Transverse colon (tissue), 4 donors: ENCODE measurements around the gene OLFM1. TPM values are rescaled to one million over a fixed set of nuclear protein-coding genes. Genes with fewer than 3 reads are reported as not detected.

Source experiments
- DNase-seq: peaks from one replicate; pipeline ENCODE4 v3.0.0-alpha.2; 2019
- H3K27ac ChIP-seq, 4 donors: fragments of 200-600 bp; sonication (generic); 2 replicates each; pipeline ENCODE4 v1.5.1; 2016 to 2018; ENCODE audit warnings: inconsistent platforms in 4 of 4
- H3K27me3 ChIP-seq: fragments of 200-600 bp; sonication (generic); 2 replicates; pipeline ENCODE4 v1.5.1; 2017; ENCODE audit warnings: inconsistent platforms
- H3K36me3 ChIP-seq, 4 donors: fragments of 200-600 bp; sonication (generic); 2 replicates each; pipeline ENCODE4 v1.5.1; 2017 to 2019; ENCODE audit warnings: inconsistent platforms in 4 of 4
- H3K4me1 ChIP-seq, 4 donors: fragments of 200-600 bp; sonication (generic); 2 replicates each; pipeline ENCODE4 v1.5.1; 2017 to 2020; ENCODE audit warnings: inconsistent platforms in 4 of 4
- H3K4me3 ChIP-seq, 4 donors: fragments of 200-600 bp; sonication (generic); 1 replicate in 1 of 4; 2 replicates in 3 of 4; pipeline versions ENCODE4 v1.5.1 to v1.6.1; 2017 to 2019; ENCODE audit warnings: inconsistent platforms in 4 of 4
- H3K9me3 ChIP-seq, 2 donors: fragments of 200-600 bp; sonication (generic); 2 replicates each; pipeline ENCODE4 v1.5.1; 2017 to 2019; ENCODE audit warnings: inconsistent platforms in 2 of 2
- CTCF ChIP-seq, 5 experiments: fragments of 200-600 bp in 3 of 5; fragments of 450-650 bp in 2 of 5; sonication (generic) in 3 of 5; IDR thresholded peaks; 1 replicate in 2 of 5; 2 replicates in 3 of 5; pipeline ENCODE4 v1.5.1; 2016 to 2017; ENCODE audit warnings: antibody characterized with exemption in 5 of 5, inconsistent platforms in 3 of 5, mild to moderate bottlenecking in 2 of 5, moderate library complexity in 1 of 5
- EP300 ChIP-seq: sonication (generic); formaldehyde crosslinking; IDR thresholded peaks from one replicate; pipeline ENCODE4 v1.6.1; 2017; ENCODE audit warnings: antibody characterized with exemption, low read depth
- POLR2A ChIP-seq: fragments of 450-650 bp; IDR thresholded peaks from one replicate; pipeline ENCODE4 v1.6.1; 2016; ENCODE audit warnings: antibody characterized with exemption, mild to moderate bottlenecking, moderate library complexity
- POLR2AphosphoS5 ChIP-seq, 3 donors: sonication (generic); formaldehyde crosslinking; IDR thresholded peaks; one replicate each; pipeline ENCODE4 v1.6.1; 2016; ENCODE audit warnings: antibody characterized with exemption in 3 of 3
- WGBS, 2 donors: methylation state at CpG; one replicate each; pipeline ENCODE4 v1.1.5; 2018; ENCODE audit warnings: low coverage in 1 of 2; 5-methylcytosine and 5-hydroxymethylcytosine counted together
- in situ Hi-C, 4 donors: fragments of 200-750 bp; cut with MboI; loops; one replicate each; pipeline versions ENCODE4 v1.15.0 to v1.15.1; 2017; ENCODE audit warnings: low sequenced_read_pairs in 3 of 4, low pct_ligation_motif_present in 1 of 4, low pct_unique_long_range_greater_than_20kb in 1 of 4
- intact Hi-C: fragments of 100-400 bp; cut with DNase I; formaldehyde crosslinking; loops from one replicate; pipeline ENCODE4 v1.15.1; 2023; ENCODE audit warnings: low total_unique reads
- total RNA-seq, 4 donors: library from RNA; depleted of rRNA; stranded (reverse); fragments of >200 nt; gene quantifications; one replicate each; pipeline ENCODE4 v1.1.0, GENCODE V29; 2016

OLFM1 gene
- total RNA-seq, 4 donors from 2014 or later = 3.7 to 7.8 (median 4.0) TPM; not detected in 1

GRCh38 chr9:135039916-135040645, 47.4 kb upstream of the OLFM1 start:
- intact Hi-C loops = loop anchor here (10.0 kb wide), 1 partner anchor 515 kb away; no protein-coding TSS in a partner anchor
- Histone ChIP-seq H3K27me3 (peaks cover 5% of the 10 kb centered on the region), H3K27ac (no peak overlapping the region), H3K4me3 (no peak overlapping the region), H3K36me3 (no peaks in the 10 kb centered on the region), H3K4me1 (no peaks in the 10 kb centered on the region), H3K9me3 (no peaks in the 10 kb centered on the region)
- whole genome bisulfite sequencing, 2 donors = 56% methylated on average over 9 of the region's 9 CpGs; no CpG with 5 or more reads in 1 of the 2 donors
- TF ChIP-seq CTCF (IDR thresholded peaks at IDR 0.05) (no peak), POLR2AphosphoS5 (IDR thresholded peaks at IDR 0.05) (no peak), EP300 (no peak), POLR2A (no peak)
- in situ Hi-C loops = no loop called here
- DNase-seq = no peak

- DNase-seq = no peak
- Histone ChIP-seq H3K4me3 (no peak overlapping the region), H3K9me3 (no peaks in the 10 kb centered on the region), H3K4me1 (no peaks in the 10 kb centered on the region), H3K36me3 (no peaks in the 10 kb centered on the region), H3K27me3 (peaks cover 5% of the 10 kb centered on the region), H3K27ac (no peak overlapping the region)
- WGBS, 2 donors = 69 to 87% methylated on average over 12 to 16 of the region's 16 CpGs
- TF ChIP-seq POLR2AphosphoS5 (IDR thresholded peaks at IDR 0.05) (no peak), CTCF (IDR thresholded peaks at IDR 0.05) (no peak)
- intact Hi-C loops (loop anchor here (10.0 kb wide), 1 partner anchor 514 kb away; no protein-coding TSS in a partner anchor), in situ Hi-C loops (no loop called here)
These were observed 46.6 kb upstream of the OLFM1 start for GRCh38 chr9:135040892-135041291.

DNA sequence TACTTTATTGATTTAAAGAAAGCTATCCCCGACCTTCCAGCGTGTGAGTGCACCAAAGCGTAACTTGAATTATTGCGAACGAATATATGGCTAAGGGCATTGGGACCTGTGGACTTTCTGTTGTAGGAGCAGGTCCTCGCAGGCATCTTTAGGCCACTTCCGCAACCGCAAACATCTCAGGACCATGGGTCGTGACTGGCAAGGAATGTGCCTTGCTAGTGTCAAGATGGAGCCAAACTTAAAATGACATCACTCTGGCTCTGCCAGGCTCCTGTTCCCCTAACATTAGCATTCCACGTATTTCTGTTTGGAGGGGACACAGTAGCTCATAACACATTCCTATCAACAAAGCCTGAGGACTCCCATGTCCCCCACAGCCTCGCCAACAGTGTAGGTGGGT, 44.1 kb upstream of the OLFM1 start:
- no peaks in the 10 kb centered on the region for H3K36me3 ChIP-seq
- in situ Hi-C loops = no loop called here
- H3K27me3 ChIP-seq = peaks cover 5% of the 10 kb centered on the region
- no peak for DNase-seq
- H3K9me3 ChIP-seq = no peaks in the 10 kb centered on the region
- no peak overlapping the region for H3K4me3 ChIP-seq
- TF ChIP-seq CTCF (IDR thresholded peaks at IDR 0.05) (no peak), POLR2AphosphoS5 (IDR thresholded peaks at IDR 0.05) (no peak), POLR2A (no peak)
- intact Hi-C loops = loop anchor here (10.0 kb wide), 1 partner anchor 511 kb away; no protein-coding TSS in a partner anchor
- H3K27ac ChIP-seq = no peak overlapping the region
- no peaks in the 10 kb centered on the region for H3K4me1 ChIP-seq
- 69% methylated on average over 11 of the region's 11 CpGs; no CpG with 5 or more reads in 1 of the 2 donors for WGBS, 2 donors

DNA sequence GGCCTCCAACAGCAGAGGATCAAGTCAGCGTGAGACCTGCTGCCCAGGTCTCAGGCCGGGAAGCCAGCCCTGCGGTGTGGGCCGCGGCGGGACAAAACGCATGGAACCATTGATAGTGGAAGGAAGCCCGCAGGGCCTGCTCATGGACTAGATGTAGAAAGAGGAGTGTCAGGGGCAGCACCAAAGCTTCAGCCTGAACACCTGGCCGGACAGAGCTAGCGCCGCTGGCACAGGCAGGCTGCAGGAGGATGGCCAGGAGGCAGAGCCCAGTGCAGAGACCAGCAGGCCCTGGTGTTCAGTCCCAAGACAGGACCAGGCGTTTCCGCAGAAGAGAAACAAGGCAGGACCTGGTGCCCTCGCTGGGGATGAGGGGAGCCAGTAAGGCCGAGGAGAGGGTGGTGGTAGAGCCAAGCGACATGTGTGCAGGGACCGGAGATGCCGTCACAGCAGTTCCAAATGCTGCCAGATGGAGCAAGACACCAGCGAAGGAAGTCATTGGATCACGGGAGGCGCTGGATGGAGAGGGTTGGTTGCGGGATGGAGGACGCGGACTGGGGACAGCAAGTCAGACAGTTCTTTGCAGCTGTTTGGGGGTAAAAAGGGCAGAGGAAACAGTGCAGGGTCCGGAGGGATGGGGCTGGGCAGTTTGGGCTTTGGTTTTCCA, 42.1 kb upstream of the OLFM1 start:
- H3K27me3 ChIP-seq = no peaks in the 10 kb centered on the region
- intact Hi-C loops = loop anchor here (10.0 kb wide), 1 partner anchor 509 kb away; no protein-coding TSS in a partner anchor
- no peaks in the 10 kb centered on the region for H3K4me1 ChIP-seq
- no peaks in the 10 kb centered on the region for H3K36me3 ChIP-seq
- TF ChIP-seq EP300 (no peak), CTCF (IDR thresholded peaks at IDR 0.05) (no peak), POLR2A (no peak), POLR2AphosphoS5 (IDR thresholded peaks at IDR 0.05) (no peak)
- no peak overlapping the region for H3K27ac ChIP-seq
- WGBS, 2 donors = 81 to 83% methylated on average over 9 to 24 of the region's 25 CpGs
- H3K4me3 ChIP-seq = no peak overlapping the region
- H3K9me3 ChIP-seq = no peaks in the 10 kb centered on the region
- in situ Hi-C loops = no loop called here
- DNase-seq = no peak
